HG02588 (cell line): ENCODE results near the gene PRAMEF1.
"Not testable (repeated sequence)": the region's sequence is repeated elsewhere in the genome, so short reads cannot be mapped to it uniquely, and the experiment has no call there.

Source experiments
- ATAC-seq: cut with Tn5 transposase; IDR thresholded peaks from one replicate; pipeline ENCODE4 v1.9.1; 2021; ENCODE audit warnings: mild to moderate bottlenecking, moderate library complexity; ENCODE audit not compliant: unreplicated experiment

PRAMEF1 gene

DNA sequence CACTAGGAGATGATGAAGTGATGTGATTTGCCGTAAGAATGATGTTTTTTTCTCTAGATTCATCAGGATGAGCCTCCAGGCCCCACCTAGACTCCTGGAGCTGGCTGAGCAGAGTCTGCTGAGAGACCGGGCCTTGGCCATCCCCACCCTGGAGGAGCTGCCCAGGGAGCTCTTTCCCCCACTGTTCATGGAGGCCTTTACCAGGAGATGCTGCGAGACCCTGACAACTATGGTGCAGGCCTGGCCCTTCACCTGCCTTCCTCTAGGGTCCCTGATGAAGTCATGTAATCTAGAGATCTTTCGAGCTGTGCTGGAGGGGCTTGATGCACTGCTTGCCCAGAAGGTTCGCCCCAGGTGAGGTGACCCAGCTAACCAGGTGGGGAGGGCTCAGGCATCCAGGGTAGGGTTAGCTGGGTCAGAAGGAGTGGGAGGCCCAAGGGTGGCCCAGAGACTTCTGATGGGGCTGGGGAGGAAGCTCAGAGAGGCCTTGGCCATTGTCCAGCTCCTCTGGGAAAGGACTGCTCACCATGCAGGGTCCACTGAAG lies 16.3 kb upstream of the PRAMEF1 start:
- ATAC-seq: no peak

DNA sequence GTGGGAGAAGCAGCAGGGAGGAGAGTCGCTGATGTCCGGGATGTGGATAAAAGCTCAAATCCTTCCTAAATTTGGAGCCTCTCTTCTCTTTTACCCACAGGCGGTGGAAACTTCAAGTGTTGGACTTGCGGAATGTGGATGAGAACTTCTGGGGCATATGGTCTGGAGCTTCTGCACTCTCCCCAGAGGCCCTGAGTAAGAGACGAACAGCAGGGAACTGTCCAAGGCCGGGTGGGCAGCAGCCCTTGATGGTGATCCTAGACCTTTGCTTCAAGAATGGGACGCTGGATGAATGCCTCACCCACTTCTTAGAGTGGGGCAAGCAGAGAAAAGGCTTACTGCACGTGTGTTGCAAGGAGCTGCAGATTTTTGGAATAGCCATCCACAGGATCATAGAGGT lies 15.8 kb upstream of the PRAMEF1 start:
- no peak for ATAC-seq

DNA sequence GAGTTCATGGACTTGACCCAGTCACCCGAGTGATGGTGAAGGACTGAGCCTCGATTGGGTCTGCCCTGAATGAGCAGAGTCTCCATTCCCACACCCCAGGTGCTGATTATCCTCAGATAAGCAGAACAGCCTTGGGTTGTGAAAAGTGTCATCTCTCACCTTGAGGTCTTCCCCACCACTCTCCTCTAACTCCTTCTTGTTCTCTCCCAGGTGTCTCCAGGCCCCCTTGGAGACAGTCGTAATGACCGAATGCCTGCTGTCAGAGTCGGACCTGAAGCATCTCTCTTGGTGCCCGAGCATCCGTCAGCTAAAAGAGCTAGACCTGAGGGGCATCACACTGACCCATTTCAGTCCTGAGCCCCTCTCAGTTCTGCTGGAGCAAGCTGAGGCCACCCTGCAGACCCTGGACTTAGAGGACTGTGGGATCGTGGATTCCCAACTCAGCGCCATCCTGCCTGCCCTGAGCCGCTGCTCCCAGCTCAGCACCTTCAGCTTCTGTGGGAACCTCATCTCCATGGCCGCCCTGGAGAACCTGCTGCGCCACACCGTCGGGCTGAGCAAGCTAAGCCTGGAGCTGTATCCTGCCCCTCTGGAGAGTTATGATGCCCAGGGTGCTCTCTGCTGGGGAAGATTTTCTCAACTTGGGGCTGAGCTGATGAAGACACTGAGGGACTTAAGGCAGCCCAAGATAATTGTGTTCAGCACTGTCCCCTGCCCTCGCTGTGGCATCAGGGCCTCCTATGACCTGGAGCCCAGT lies 14.2 kb upstream of the PRAMEF1 start:
- no peak for ATAC-seq

DNA sequence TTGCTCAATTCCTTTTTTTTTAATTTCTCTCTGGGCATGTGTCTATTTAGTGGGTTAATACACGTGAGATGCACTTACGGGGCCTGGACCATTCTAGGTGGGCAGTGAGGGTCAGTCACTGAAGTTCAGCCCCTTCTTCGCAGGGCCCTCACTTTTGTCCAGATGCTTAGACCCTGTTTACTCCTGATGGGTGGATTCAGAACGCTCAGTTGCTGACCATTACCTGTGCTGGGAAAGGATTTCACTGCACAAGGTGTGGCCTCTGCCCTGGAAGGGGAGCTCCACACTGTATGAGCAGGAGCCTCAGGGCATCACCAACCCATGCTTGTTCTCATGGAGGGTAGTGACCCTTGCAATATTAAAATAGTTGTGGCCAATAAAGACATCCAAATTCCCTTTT lies 13.1 kb upstream of the PRAMEF1 start:
- no peak for ATAC-seq

DNA sequence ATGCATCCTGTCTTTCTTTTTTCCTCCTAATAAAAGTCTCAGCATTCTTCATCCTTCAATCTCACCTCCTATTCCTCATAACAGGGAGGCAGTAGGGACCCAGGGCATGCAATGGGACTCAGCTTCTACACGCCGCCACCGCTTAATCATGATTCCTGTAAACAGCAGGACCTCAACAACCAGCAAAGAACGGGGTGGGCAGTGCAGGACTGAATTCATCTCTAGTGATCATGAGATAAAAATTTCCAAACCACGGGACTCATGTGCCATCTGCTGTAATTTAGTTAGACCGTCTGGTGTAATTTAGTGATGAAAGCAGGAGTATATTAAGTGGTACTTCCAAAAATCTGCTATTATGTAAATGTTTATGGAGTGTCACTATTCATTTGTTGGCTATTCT lies 12.3 kb upstream of the PRAMEF1 start:
- ATAC-seq: no peak

DNA sequence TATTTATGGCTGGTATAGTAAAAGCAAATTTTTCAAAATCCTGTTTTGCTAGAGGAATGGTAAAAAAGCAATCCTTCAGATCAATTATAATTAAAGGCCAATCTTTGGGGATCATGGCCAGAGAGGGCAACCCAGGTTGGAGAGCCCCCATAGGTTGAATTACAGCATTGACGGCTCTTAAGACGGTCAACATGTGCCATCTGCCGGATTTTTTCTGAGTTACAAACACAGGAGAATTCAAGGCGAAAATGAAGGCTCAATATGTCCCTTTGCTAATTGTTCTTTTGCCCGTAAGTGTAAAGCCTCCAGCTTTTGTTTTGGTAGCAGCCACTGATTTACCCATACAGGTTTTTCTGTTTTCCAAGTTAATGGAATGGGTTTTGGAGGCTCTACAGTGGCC lies 9.7 kb upstream of the PRAMEF1 start:
- ATAC-seq: not testable (repeated sequence)

DNA sequence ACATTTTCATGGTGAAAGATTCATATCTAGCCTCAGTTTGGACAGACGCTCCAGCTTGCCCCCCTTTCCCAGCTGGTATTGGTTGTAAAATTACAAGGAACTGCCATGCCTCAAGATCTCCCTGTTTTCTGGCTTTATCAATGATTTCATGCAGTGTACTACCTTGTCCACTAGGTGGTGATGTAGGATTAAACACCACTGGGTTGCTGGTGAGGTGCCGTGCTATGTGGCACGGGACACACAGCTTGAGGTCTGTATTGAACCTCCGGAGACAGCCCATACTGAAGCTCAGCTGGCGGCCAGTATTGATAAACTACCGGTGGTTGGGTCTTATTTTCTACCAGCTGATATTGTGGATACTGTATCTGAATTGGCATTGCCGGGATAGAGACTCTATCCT lies 7.4 kb upstream of the PRAMEF1 start:
- ATAC-seq: not testable (repeated sequence)

DNA sequence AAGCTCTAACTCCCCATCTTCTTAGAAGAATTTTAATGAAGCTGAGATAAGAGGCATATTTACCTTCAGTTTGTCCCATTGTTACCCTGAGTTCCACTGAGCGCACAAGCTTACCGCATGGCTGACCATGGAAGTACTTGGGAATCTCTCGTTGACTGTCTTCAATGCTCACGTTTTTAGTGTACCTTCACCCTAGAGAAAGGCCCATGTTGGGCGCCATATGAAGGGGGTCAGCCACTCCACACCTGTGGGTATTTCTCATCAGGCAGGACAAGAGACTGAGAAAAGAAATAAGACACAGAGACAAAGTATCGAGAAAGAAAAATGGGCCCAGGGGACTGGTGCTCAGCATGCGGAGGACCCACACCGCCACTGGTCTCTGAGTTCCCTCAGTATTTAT lies 6.5 kb upstream of the PRAMEF1 start:
- ATAC-seq: not testable (repeated sequence)

DNA sequence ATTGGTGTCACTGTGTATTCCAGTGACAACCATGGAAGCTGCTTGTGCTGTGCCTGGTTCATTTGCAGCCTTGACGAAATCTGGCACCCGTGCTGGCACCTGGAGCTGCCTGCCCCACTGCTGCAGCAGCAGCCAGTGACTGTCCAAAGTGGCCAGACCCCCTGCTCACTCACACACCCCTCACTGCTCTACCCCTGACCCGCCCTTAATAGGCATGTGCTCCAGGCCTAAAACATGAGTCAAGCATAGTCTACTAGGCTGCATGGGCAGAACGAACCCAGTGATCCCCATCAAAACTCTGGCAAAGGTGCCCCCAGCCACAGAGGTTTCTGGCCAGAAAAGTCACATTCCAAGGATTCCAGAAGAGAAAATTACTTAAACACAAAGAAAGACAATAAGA lies 7.7 kb downstream of the PRAMEF1 start:
- no peak for ATAC-seq

DNA sequence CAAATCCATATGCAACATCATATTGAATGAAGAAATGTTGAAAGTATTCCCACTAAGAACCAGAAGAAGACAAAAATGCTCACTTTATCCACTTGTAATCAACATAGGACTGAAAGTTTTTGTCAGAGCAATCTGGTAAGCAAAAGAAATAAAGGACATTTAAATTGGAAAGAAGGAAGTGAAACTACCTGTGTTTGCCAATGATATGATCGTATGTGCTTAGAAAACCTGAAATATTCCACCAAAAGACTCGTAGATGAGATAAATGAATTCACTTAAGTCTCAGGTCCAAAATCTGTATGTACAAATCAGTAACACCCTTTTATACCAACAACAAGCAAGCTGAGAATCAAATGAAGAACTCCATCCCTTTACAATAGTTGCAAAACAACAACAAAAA lies 8.5 kb downstream of the PRAMEF1 start:
- no peak for ATAC-seq

DNA sequence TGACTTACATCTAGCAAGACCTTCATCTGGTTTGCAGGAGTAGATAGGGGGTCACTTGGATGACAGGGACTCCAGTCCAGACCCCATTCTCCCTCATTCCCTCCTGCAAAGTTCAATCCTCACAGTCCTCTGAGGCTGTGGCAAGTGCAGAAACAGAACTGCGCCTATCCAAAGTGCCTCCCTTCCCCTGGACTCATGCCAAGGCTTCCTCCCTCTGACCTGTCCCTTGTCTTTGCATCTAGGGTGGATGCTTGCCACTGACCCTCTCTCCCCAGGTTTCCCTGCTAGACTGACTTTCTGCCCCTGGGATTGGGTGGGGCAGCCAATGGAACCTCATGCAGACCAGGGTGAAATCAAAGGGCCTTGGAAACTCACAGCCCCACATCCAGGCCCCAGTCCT lies 18.7 kb downstream of the PRAMEF1 start:
- no peak for ATAC-seq

DNA sequence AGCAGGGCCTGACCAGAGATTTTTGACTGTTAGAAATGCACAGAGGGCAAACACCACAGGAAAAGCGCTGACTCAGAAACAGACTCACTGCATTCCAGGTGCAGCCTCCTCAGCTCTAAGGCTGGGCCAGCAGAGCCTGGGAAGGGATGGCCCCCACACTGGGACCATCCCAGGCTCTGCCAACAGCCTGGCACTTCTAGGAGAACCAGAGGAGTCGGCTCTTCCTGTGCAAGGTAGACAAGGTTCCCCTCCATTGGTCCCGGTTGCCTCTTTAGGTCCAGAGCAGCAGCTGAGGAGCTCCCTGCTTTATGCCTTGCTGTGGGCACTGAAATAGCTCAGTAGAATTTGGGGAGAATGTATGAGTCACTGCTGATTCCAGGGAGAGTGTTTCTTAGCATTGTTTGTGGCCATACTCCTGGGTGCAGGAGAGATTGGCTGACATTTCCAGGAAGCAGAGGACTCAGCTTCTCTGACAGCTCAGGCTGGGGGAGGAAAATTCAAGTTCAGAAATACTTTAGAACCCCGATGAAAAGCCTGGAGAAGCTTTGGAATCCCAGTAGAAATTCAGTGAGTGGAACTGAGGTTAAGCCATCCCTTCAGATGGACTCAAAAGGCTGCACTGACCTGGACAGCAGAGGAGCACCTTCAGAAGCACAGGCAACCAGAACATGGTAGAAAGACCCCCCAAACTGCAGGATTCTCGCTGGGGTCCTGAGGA lies 19.7 kb downstream of the PRAMEF1 start:
- ATAC-seq: no peak

DNA sequence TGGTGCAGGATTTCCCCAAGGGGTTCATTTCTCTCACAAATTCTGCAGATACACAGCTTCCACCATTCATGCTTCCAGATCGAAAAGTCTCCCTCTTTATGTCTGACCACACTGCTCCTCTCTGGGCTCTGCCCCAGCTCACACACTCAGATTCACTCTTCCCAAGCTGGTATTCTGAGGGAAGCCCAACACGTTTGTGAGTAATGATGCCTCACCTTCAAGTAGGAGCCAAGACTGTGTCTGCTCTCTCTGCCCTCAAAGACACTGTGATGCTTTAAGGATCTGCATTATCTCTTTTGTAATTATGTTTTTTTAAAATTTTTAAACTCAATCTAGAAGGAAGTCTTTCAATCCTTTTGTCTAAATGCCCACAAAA lies 20.2 kb downstream of the PRAMEF1 start:
- ATAC-seq: no peak

DNA sequence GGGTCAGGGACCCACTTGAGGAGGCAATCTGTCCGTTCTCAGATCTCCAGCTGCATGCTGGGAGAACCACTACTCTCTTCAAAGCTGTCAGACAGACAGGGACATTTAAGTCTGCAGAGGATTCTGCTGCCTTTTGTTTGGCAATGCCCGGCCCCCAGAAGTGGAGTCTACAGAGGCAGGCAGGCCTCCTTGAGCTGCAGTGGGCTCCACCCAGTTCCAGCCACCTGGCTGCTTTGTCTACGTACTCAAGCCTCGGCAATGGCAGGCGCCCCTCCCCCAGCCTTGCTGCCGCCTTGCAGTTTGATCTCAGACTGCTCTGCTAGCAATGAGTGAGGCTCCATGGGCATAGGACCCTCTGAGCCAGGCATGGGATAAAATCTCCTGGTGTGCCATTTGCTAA lies 27.9 kb downstream of the PRAMEF1 start:
- ATAC-seq: not testable (repeated sequence)

DNA sequence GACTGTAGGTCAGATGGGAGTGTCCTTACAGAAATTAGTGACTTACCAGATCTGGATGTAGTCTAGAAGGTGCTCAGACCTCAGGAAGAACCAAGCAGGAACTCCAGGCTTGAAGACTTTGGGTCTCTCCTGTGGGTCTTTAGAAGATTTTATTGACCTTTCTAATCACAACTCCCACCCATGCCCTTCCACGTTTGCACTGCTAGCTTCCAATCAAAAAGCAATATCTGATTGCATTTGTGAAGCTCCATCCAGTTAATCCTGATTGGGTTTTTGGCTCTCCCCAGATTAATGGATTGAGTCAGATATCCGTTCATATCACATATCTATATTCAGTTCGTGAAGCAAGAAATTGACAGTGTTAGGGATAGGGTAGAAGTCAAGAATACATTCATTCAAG lies 40.1 kb downstream of the PRAMEF1 start, which contains the start of gene PRAMEF11:
TSS of gene PRAMEF11 (minus strand) at position 101 of the 400 bp plus-strand sequence. CDS start 2,621 bp downstream, outside the sequence.
- ATAC-seq: not testable (repeated sequence)

DNA sequence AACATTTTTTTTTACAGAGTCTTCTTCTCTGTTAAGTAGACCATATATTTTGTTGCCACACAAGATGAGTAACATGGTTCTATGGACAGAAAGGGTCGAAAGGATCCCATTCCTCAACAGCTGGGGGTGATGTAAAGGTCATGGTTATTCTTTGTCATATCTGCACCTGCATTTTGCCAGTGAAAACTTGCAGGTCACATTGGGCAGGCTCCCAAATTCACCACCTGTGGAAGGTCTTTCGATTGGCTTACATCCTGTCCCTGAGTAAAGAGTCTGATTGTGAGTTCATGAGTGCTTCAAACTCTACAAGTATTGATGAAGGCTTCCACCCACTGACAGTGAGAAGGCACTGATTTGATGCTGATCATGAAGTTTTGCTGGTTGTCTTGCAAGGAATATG lies 42.1 kb downstream of the PRAMEF1 start:
- ATAC-seq: not testable (repeated sequence)
